Common myeloid progenitor, CD34-positive (primary cell): ENCODE measurements around the gene CNKSR3.

Source experiments
- CTCF ChIA-PET: fragments of 350-600 bp; sonication (Branson Sonifier 250); formaldehyde crosslinking; loops from one replicate; lab custom pipeline; 2021; ENCODE audit warnings: antibody characterized with exemption; lab: Charles Lee
- POLR2A ChIA-PET: fragments of 350-600 bp; sonication (Branson Sonifier 250); formaldehyde crosslinking; loops from one replicate; lab custom pipeline; 2021; ENCODE audit warnings: antibody characterized with exemption; lab: Charles Lee
- DNase-seq, 3 donors: peaks; one replicate each; pipeline versions ENCODE4 v3.0.0 to v3.0.0-alpha.2; 2013
- H3K27ac ChIP-seq, 2 experiments: 1 replicate in 1 of 2; 2 replicates in 1 of 2; pipeline ENCODE4 v1.7.0; 2013; ENCODE audit warnings: inconsistent platforms in 2 of 2, low read length in 2 of 2, mild to moderate bottlenecking in 2 of 2, low read depth in 1 of 2, moderate library complexity in 1 of 2; ENCODE audit not compliant: severe bottlenecking in 2 of 2, insufficient read depth in 1 of 2, poor library complexity in 1 of 2
- H3K27me3 ChIP-seq, 5 experiments: replicated peaks in 2 of 5; 1 replicate in 3 of 5; 2 replicates in 2 of 5; pipeline versions ENCODE4 v1.6.1 to v1.7.0; 2013; ENCODE audit warnings: low read length in 4 of 5, mild to moderate bottlenecking in 2 of 5, moderate library complexity in 2 of 5, inconsistent platforms in 1 of 5; ENCODE audit not compliant: insufficient read depth in 5 of 5, control insufficient read depth in 4 of 5
- H3K36me3 ChIP-seq, 4 experiments: 1 replicate in 2 of 4; 2 replicates in 2 of 4; pipeline versions ENCODE4 v1.6.1 to v1.7.0; 2013; ENCODE audit warnings: low read length in 3 of 4, control low read depth in 1 of 4, mild to moderate bottlenecking in 1 of 4; ENCODE audit not compliant: control insufficient read depth in 4 of 4, insufficient read depth in 4 of 4
- H3K4me1 ChIP-seq, 4 experiments: 1 replicate in 3 of 4; 2 replicates in 1 of 4; pipeline versions ENCODE4 v1.6.1 to v1.7.1; 2013; ENCODE audit warnings: low read length in 3 of 4, mild to moderate bottlenecking in 3 of 4, control low read depth in 1 of 4, inconsistent platforms in 1 of 4, moderate library complexity in 1 of 4; ENCODE audit not compliant: control insufficient read depth in 4 of 4, insufficient read depth in 4 of 4; ENCODE audit errors: control extremely low read depth in 1 of 4
- H3K4me3 ChIP-seq, 7 experiments: 1 replicate in 4 of 7; 2 replicates in 3 of 7; pipeline versions ENCODE4 v1.5.1 to v1.7.0; 2013; ENCODE audit warnings: mild to moderate bottlenecking in 7 of 7, low read length in 6 of 7, moderate library complexity in 6 of 7, inconsistent platforms in 2 of 7, low read depth in 2 of 7, control low read depth in 1 of 7; ENCODE audit not compliant: insufficient read depth in 4 of 7, control insufficient read depth in 1 of 7; ENCODE audit errors: extremely low read depth in 1 of 7
- H3K9me3 ChIP-seq, 5 experiments: 1 replicate in 4 of 5; 2 replicates in 1 of 5; pipeline versions ENCODE4 v1.6.1 to v1.7.1; 2013; ENCODE audit warnings: low read length in 4 of 5, mild to moderate bottlenecking in 2 of 5, inconsistent platforms in 1 of 5, low read depth in 1 of 5, moderate library complexity in 1 of 5; ENCODE audit not compliant: control insufficient read depth in 4 of 5, insufficient read depth in 2 of 5; ENCODE audit errors: control extremely low read depth in 1 of 5
- WGBS: methylation state at CpG from one replicate; pipeline ENCODE4 v1.1.5; 2013; ENCODE audit not compliant: insufficient coverage; 5-methylcytosine and 5-hydroxymethylcytosine counted together

CNKSR3 gene

GRCh38 chr6:154498340-154498934 is 12.0 kb downstream of the CNKSR3 start:
- Histone ChIP-seq H3K4me1 (peaks cover 0 to 11% (median 1%) of the 10 kb centered on the region in 4 experiments), H3K9me3 (no peaks in the 10 kb centered on the region), H3K27me3 (no peaks in the 10 kb centered on the region), H3K4me3 (no peak overlapping the region), H3K36me3 (no peaks in the 10 kb centered on the region), H3K27ac (no peak overlapping the region)
- ChIA-PET CTCF (interaction anchor here (0.7 to 3.8 kb wide), 5 partner anchors 9 to 702 kb away, joined by 3 to 24 read pairs (median 3); partner anchors contain the start of gene CNKSR3), POLR2A (no interaction called here)
- 93% methylated on average over 5 of the region's 6 CpGs for WGBS
- no peak for DNase-seq

GRCh38 chr6:154496793-154497517 is 13.5 kb downstream of the CNKSR3 start:
- WGBS, result 88% methylated on average over 12 of the region's 16 CpGs
- no peak overlapping the region for H3K27ac ChIP-seq
- CTCF ChIA-PET, result interaction anchor here (1.2 to 3.8 kb wide), 2 partner anchors 10 to 12 kb away, joined by 4 to 24 read pairs; partner anchors contain the start of gene CNKSR3
- POLR2A ChIA-PET, result interaction anchor here (0.6 kb wide), 2 partner anchors 20 to 647 kb away, joined by 3 to 4 read pairs; no protein-coding TSS in a partner anchor
- no peaks in the 10 kb centered on the region for H3K27me3 ChIP-seq
- DNase-seq, result no peak
- no peaks in the 10 kb centered on the region for H3K9me3 ChIP-seq
- H3K4me1 ChIP-seq, result no peaks in the 10 kb centered on the region
- no peak overlapping the region for H3K4me3 ChIP-seq
- H3K36me3 ChIP-seq, result no peaks in the 10 kb centered on the region

GRCh38 chr6:154496186-154496585 is 14.3 kb downstream of the CNKSR3 start:
- CTCF ChIA-PET, result interaction anchor here (0.7 to 1.2 kb wide), 2 partner anchors 9 to 11 kb away, joined by 3 to 4 read pairs; no protein-coding TSS in a partner anchor
- no peak for DNase-seq
- no peaks in the 10 kb centered on the region for H3K36me3 ChIP-seq
- no peaks in the 10 kb centered on the region for H3K4me1 ChIP-seq
- no peaks in the 10 kb centered on the region for H3K9me3 ChIP-seq
- WGBS, result 100% methylated on average over 1 of the region's 4 CpGs
- POLR2A ChIA-PET, result no interaction called here
- H3K27me3 ChIP-seq, result no peaks in the 10 kb centered on the region
- no peak overlapping the region for H3K27ac ChIP-seq
- H3K4me3 ChIP-seq, result no peak overlapping the region

- H3K4me1 ChIP-seq, result peaks cover 0 to 2% (median 0%) of the 10 kb centered on the region in 4 experiments
Observed at GRCh38 chr6:154494592-154495311, 15.7 kb downstream of the CNKSR3 start.

GRCh38 chr6:154491567-154492470 is 18.7 kb downstream of the CNKSR3 start:
- POLR2A ChIA-PET, result no interaction called here
- 99% methylated on average over 5 of the region's 5 CpGs for WGBS
- no peak for DNase-seq
- Histone ChIP-seq H3K4me1 (peaks cover 0 to 7% (median 1%) of the 10 kb centered on the region in 4 experiments), H3K27me3 (no peaks in the 10 kb centered on the region), H3K36me3 (peaks cover 0 to 2% (median 0%) of the 10 kb centered on the region in 4 experiments), H3K4me3 (no peak overlapping the region), H3K27ac (no peak overlapping the region), H3K9me3 (no peaks in the 10 kb centered on the region)
- CTCF ChIA-PET, result interaction anchor here (0.9 to 2.2 kb wide), 3 partner anchors 9 to 30 kb away, joined by 3 to 5 read pairs (median 3); no protein-coding TSS in a partner anchor

More at GRCh38 chr6:154494592-154495311, 15.7 kb downstream of the CNKSR3 start:
- 91% methylated on average over 1 of the region's 5 CpGs for WGBS
- H3K27ac ChIP-seq, result no peak overlapping the region
- no peaks in the 10 kb centered on the region for H3K27me3 ChIP-seq
- no peak for DNase-seq
- CTCF ChIA-PET, result interaction anchor here (0.7 to 1.4 kb wide), 4 partner anchors 10 to 364 kb away, joined by 3 to 4 read pairs (median 3); no protein-coding TSS in a partner anchor
- H3K9me3 ChIP-seq, result no peaks in the 10 kb centered on the region
- peaks cover 0 to 2% (median 0%) of the 10 kb centered on the region in 4 experiments for H3K36me3 ChIP-seq
- POLR2A ChIA-PET, result interaction anchor here (0.6 kb wide), 1 partner anchor 37 kb away, joined by 3 read pairs; no protein-coding TSS in a partner anchor
- no peak overlapping the region for H3K4me3 ChIP-seq

GRCh38 chr6:154489822-154490221 is 20.7 kb downstream of the CNKSR3 start:
- Histone ChIP-seq H3K4me3 (no peak overlapping the region), H3K27me3 (no peaks in the 10 kb centered on the region), H3K27ac (no peak overlapping the region), H3K9me3 (no peaks in the 10 kb centered on the region), H3K4me1 (peaks cover 0 to 7% (median 1%) of the 10 kb centered on the region in 4 experiments), H3K36me3 (peaks cover 0 to 2% (median 0%) of the 10 kb centered on the region in 4 experiments)
- POLR2A ChIA-PET, result interaction anchor here (0.6 kb wide), 1 partner anchor 106 kb away, joined by 4 read pairs; no protein-coding TSS in a partner anchor
- CTCF ChIA-PET, result interaction anchor here (1.1 to 2.2 kb wide), 3 partner anchors 9 to 18 kb away, joined by 4 to 10 read pairs (median 5); no protein-coding TSS in a partner anchor
- WGBS, result 100% methylated on average over 5 of the region's 5 CpGs
- DNase-seq, result no peak
